D721Med (cell line): ENCODE data around the gene DSTN.

Source experiments
- DNase-seq: peaks from one replicate; pipeline ENCODE4 v3.0.0; 2011; ENCODE audit warnings: low spot score; ENCODE audit not compliant: insufficient read length
- FAIRE-seq: peaks from 2 replicates; lab custom pipeline; 2011; peaks lifted over from hg19 to GRCh38; lab: Jason Lieb, UNC
- CTCF ChIP-seq: IDR thresholded peaks from 2 replicates; pipeline ENCODE4 v1.5.1; 2012; ENCODE audit warnings: mild to moderate bottlenecking, control low read depth; ENCODE audit not compliant: insufficient read depth; ENCODE audit errors: missing control alignments

Gene DSTN

GRCh38 chr20:17648791-17649730 is 79.2 kb downstream of the DSTN start:
- DNase-seq = no peak
- TF ChIP-seq CTCF = peak; percentile 19
- no peak for FAIRE-seq

DNA sequence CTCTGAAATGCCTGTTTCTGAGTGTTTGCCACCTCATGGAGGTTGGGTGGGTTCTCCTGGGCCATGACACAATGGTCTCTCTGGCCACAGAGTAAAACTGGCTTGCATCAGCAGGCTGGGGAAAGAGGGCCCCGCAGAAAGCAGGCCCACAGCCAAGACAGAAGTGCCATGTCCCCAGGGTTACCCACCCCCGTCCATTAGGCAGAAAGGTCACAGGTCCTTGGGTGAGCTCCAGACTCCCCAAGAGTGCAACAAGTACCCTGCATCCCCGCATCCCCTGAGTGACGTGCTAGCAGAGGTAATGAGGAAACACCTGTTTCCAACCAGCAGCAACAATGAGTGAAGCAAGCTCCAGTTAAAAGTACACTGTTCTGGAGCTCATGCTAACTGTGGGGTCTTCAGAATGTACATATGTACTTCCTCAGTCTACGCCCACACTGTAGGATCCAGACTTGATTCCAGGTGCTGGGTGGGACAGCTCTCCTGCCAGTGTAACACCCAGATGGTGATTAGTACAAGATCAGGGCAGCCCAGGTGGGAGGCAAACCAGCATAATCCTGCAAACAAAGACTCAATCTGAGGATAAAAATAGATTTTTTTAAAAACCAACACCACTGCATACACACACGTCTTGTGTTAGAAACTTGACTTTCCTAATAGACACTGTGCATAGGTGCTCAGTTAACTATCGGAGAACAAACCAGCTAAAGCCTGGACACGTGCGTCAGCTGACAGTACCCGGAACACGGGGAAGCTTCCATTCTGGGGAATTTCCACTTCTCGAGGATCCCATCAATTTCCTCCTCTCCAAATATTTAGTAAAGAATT is 80.6 kb downstream of the DSTN start:
- DNase-seq = no peak
- no peak for FAIRE-seq
- TF ChIP-seq CTCF = no peak

DNA sequence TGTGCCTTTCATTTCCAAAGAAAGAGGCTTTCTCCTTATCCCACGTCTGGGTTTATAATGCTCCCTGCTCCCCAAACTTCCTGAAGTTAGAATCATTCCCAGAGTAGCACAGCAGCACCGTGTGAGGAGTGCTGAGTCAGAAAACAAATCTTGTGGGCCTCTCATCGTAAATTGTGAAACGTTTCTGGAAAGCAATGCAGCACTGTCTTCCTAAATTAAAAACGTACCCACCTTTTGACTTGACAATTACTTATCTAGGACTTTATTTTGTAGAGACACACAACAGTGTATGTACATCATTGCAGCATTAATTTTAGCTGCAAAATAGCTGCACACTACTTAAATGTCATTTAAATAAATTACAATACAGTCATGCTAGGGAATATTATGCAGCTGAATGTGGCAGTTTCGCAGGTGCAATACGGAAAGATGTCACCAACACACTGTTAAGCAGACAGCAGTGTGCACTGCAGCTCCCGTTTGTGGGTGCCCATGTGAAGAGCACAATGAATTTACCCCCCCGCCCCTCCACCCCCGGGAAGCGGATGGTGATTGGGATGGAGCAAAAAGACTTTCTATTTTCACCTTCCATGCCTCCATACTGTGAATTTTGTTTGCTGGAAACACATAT is 81.4 kb downstream of the DSTN start:
- FAIRE-seq (no peak), DNase-seq (no peak)
- no peak for TF ChIP-seq CTCF

DNA sequence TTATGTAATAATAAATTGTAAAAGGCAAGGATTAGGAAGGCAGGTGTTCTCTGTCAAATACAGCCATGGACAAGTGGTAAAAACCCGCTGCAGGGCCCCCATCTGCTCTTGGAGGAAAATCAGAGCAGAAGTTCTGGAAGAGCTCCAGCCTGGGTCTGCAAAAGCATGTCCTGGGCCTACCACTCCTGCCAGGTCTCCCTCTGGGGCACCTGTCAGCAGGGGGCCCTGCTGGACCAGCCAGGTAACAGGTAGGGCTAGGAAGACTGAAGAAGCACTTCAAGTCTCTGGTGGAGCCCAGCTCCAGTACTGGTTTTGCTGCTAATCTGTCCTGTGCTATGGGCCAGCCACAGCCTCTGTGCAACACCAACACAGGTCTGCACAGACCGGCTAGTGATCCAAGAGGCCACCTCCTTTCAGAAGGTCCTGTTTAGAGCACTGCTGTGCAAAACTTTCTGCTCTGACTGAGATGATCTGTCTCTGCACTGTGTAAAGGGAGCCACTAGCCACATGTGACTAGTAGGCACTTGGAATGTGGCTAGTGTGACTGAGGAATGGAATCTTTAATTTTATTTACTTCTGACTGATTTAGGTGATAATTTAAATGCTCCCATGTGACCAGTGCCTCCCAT is 82.0 kb downstream of the DSTN start:
- no peak for TF ChIP-seq CTCF
- no peak for FAIRE-seq
- no peak for DNase-seq

DNA sequence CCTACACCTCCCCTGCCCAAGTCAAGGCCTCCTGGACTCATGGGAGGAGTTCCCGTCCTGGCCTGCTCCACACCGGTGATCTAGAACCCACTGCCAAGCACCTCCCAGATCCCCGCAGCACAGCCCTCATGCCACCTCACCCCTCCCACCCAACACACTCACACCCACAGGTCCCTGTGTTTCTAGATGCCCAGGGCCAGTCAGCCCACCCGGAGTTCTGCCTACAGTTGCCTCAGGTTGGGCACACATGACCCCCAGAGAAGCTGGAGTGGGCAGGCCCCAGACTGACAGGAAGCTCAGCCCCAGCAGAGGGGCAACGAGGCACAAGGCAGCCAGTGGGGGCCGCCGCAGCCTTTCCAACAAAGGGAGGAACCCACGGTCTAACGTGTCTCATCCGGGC is 82.5 kb downstream of the DSTN start:
- FAIRE-seq (no peak), DNase-seq (no peak)

More for the DNA sequence above, 82.5 kb downstream of the DSTN start:
- TF ChIP-seq CTCF = no peak
